Mesendoderm (in vitro differentiated cells): ENCODE measurements around the gene SIVA1.

ENCODE experiments used
- DNase-seq: peaks from one replicate; pipeline ENCODE4 v3.0.0; 2013
- H2AK5ac ChIP-seq: 2 replicates; pipeline ENCODE4 v1.6.1; 2013; ENCODE audit warnings: low read length, inconsistent platforms
- H2BK120ac ChIP-seq: 2 replicates; pipeline ENCODE4 v1.6.1; 2013; ENCODE audit warnings: low read depth, mild to moderate bottlenecking, low read length, moderate library complexity, mixed read lengths
- H2BK15ac ChIP-seq: replicated peaks from 2 replicates; pipeline ENCODE4 v1.6.1; 2013; ENCODE audit warnings: low read depth, mild to moderate bottlenecking, moderate library complexity
- H2BK5ac ChIP-seq: 2 replicates; pipeline ENCODE4 v1.6.1; 2013; ENCODE audit warnings: low read length, inconsistent platforms
- H3K18ac ChIP-seq: 2 replicates; pipeline ENCODE4 v1.6.1; 2013; ENCODE audit warnings: mild to moderate bottlenecking, low read length, mixed read lengths
- H3K23ac ChIP-seq: one replicate; pipeline ENCODE4 v1.6.1; 2013; ENCODE audit warnings: low read length
- H3K27ac ChIP-seq: 2 replicates; pipeline ENCODE4 v1.5.1; 2013; ENCODE audit warnings: low read depth, mild to moderate bottlenecking, inconsistent platforms, low read length, moderate library complexity
- H3K27me3 ChIP-seq: 2 replicates; pipeline ENCODE4 v1.6.1; 2013; ENCODE audit warnings: low read length, control low read depth, mild to moderate bottlenecking, inconsistent platforms; ENCODE audit not compliant: insufficient read depth, poor library complexity
- H3K36me3 ChIP-seq: 2 replicates; pipeline ENCODE4 v1.6.1; 2013; ENCODE audit warnings: low read length, inconsistent platforms; ENCODE audit not compliant: control insufficient read depth, insufficient read depth
- H3K4ac ChIP-seq: one replicate; pipeline ENCODE4 v1.6.1; 2013; ENCODE audit warnings: low read depth, mild to moderate bottlenecking, low read length, moderate library complexity
- H3K4me1 ChIP-seq: 2 replicates; pipeline ENCODE4 v1.6.1; 2013; ENCODE audit warnings: low read depth, low read length, inconsistent platforms; ENCODE audit not compliant: control insufficient read depth
- H3K4me2 ChIP-seq: 2 replicates; pipeline ENCODE4 v1.6.1; 2013; ENCODE audit warnings: low read length
- H3K4me3 ChIP-seq: 2 replicates; pipeline ENCODE4 v1.5.1; 2013; ENCODE audit warnings: mild to moderate bottlenecking, low read length
- H3K56ac ChIP-seq: one replicate; pipeline ENCODE4 v1.6.1; 2013; ENCODE audit warnings: low read length
- H3K79me1 ChIP-seq: 2 replicates; pipeline ENCODE4 v1.6.1; 2013; ENCODE audit warnings: low read length, inconsistent platforms
- H3K79me2 ChIP-seq: 2 replicates; pipeline ENCODE4 v1.6.1; 2013; ENCODE audit warnings: mild to moderate bottlenecking, low read length; ENCODE audit not compliant: control insufficient read depth, insufficient read depth
- H3K9ac ChIP-seq: 2 replicates; pipeline ENCODE4 v1.6.1; 2013; ENCODE audit warnings: low read length, inconsistent platforms
- H4K5ac ChIP-seq: one replicate; pipeline ENCODE4 v1.6.1; 2013; ENCODE audit warnings: low read length
- H4K8ac ChIP-seq: one replicate; pipeline ENCODE4 v1.6.1; 2013; ENCODE audit warnings: low read depth, mild to moderate bottlenecking, control low read depth, low read length, moderate library complexity
- WGBS: extraction: QIAGEN DNeasy Blood & Tissue Kit; methylation state at CpG from one replicate; pipeline ENCODE4 v1.1.7; 2013; ENCODE audit warnings: low lambda C conversion rate, missing lambda C conversion rate; ENCODE audit not compliant: insufficient coverage; ENCODE audit errors: extremely low coverage; 5-methylcytosine and 5-hydroxymethylcytosine counted together

The SIVA1 gene

DNA sequence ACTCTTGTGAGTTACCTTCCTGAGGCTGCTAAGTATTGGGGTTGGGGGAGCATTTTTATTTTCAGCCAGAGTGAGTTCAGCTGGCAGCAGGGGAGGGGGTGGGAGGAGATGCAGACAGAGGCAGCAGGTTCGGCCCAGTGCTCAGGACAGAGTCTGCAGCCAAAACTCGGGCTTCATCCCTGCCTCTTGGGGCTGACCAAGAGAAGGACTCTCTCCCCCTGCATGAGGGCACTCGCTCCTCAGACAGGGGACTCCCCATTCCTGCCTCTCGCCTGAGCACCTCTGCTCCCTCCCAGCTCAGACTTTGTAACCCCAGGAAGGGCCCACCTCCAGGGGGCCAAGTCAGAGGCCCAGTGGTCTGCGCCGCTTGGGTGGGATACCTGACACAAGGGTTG lies 43.7 kb downstream of the SIVA1 start:
- H3K4me2 ChIP-seq, result no peak overlapping the region
- H4K5ac ChIP-seq, result no peak overlapping the region
- H3K4ac ChIP-seq, result no peak overlapping the region
- no peak overlapping the region for H3K27ac ChIP-seq
- no peak for DNase-seq
- H3K18ac ChIP-seq, result no peak overlapping the region
- H3K27me3 ChIP-seq, result peaks cover 7% of the 10 kb centered on the region
- H2BK120ac ChIP-seq, result no peak overlapping the region
- no CpG with 5 or more reads among the region's 6 CpGs for WGBS
- H2BK5ac ChIP-seq, result no peak overlapping the region
- H3K56ac ChIP-seq, result peak overlapping the region; percentile 17
- H3K4me3 ChIP-seq, result no peak overlapping the region
- H3K4me1 ChIP-seq, result peaks cover 9% of the 10 kb centered on the region
- H3K79me1 ChIP-seq, result peaks cover 17% of the 10 kb centered on the region
- no peak overlapping the region for H2AK5ac ChIP-seq
- H3K9ac ChIP-seq, result no peak overlapping the region
- H3K23ac ChIP-seq, result no peak overlapping the region
- H3K79me2 ChIP-seq, result peaks cover 6% of the 10 kb centered on the region
- H2BK15ac ChIP-seq, result no peak overlapping the region
- H3K36me3 ChIP-seq, result no peaks in the 10 kb centered on the region
- H4K8ac ChIP-seq, result no peak overlapping the region

DNA sequence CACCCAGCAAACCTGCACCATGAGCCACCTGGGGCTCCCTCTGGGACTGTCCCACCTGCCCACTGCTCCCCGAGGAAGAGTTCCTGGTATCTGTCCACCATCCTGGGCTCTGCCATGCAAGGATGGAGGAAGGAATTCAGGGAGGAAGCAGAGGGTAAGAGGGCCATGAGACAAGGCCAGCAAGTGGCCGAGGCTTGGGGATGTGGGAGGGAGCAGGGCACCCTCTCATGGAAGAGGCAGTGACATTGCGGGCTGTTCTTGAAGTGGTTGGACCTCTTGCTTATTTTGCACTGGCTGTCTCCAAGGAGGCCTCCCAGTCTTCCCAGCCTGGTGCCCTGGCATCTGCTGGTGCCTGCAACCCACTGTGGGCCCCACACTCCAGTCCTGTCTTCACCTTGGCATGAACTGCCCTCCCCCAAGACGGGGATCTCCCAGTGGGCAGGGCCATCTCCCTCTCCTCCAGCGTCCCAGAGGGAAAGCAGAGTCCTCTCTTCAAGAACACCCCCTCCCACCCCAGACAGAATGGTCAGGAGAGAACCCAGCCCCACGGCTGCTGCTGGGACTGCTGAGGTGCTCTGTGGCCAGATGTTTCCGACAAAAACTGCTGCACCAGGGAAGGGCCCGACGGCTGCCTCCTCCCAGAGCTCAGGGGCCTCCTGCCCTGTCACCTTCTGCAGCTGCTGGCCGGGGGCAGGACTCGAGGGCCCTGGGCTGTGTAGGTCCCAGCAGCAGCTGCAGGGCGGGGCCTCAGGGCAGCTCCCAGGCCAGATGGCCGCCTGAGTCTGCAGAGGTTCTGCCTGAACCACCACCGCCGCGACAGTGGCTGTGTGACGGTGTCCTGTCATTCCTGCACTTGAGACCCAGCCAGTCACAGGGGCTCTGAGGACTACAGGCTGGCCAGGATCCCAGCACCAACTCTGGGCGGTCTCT lies 44.4 kb downstream of the SIVA1 start:
- no peak overlapping the region for H2BK5ac ChIP-seq
- H3K23ac ChIP-seq, result no peak overlapping the region
- no peak overlapping the region for H3K4ac ChIP-seq
- H3K4me1 ChIP-seq, result peaks cover 9% of the 10 kb centered on the region
- H3K4me3 ChIP-seq, result no peak overlapping the region
- H2BK15ac ChIP-seq, result no peak overlapping the region
- H3K9ac ChIP-seq, result peak overlapping the region; percentile 26
- peak overlapping the region; percentile 54 for H3K56ac ChIP-seq
- peaks cover 12% of the 10 kb centered on the region for H3K79me1 ChIP-seq
- no peak overlapping the region for H2BK120ac ChIP-seq
- peaks cover 6% of the 10 kb centered on the region for H3K79me2 ChIP-seq
- no peak overlapping the region for H4K5ac ChIP-seq
- H4K8ac ChIP-seq, result no peak overlapping the region
- no peak overlapping the region for H2AK5ac ChIP-seq
- DNase-seq, result peak; percentile 63
- peak overlapping the region; percentile 7 for H3K4me2 ChIP-seq
- WGBS, result no CpG with 5 or more reads among the region's 18 CpGs
- peaks cover 7% of the 10 kb centered on the region for H3K27me3 ChIP-seq
- no peaks in the 10 kb centered on the region for H3K36me3 ChIP-seq
- H3K18ac ChIP-seq, result no peak overlapping the region
- H3K27ac ChIP-seq, result no peak overlapping the region

DNA sequence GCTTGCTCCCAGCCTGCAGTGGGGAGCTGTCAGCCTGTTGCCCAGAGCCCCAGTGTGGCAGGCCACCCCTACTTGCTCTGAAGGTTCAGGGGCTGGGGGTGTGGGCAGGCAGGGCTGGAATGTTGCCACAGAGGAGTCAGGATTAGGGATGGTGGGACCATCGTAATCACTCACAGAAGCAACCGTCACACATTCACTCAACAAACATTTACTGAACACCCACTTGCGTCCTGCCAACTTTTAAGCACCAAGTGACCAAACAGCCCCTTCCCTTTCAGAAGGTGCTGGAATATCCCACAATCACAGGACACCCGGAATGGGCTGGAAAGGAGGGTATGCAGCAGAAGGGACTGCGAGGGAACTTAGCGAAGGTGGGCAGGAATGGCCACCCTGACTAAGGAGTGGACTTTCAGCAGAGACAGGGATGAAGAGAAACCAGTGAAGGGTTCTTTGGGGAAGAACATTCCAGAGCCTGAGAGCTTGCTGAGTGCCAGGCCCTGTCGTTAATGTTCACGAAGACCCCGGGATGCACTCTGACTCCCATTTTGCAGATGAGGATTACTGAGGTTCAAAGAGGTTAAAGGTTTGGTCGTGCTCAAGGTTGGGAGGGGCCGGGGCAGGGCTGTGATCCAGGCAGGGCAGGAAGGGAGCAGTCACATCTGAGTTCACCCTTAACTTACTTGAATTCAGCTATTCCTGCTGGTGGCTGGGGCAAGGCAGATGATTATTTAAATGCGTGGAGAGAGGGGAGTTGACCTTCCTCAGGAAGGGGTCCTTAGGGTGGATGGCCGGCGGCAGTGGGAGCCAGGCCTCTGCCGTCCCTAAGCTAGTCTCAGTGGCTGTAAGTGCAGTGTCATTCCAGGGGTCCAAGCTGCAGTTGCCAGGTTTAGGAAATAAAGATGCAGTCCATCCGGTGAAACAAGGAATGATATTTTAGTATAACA lies 45.6 kb downstream of the SIVA1 start:
- Histone ChIP-seq H3K9ac (no peak overlapping the region), H4K8ac (no peak overlapping the region), H3K18ac (no peak overlapping the region), H3K4me3 (no peak overlapping the region), H2BK5ac (no peak overlapping the region), H3K79me2 (no peaks in the 10 kb centered on the region), H3K56ac (peak overlapping the region; percentile 58), H3K4me1 (peaks cover 7% of the 10 kb centered on the region), H3K27me3 (peaks cover 7% of the 10 kb centered on the region), H2BK15ac (no peak overlapping the region), H3K4ac (no peak overlapping the region), H3K27ac (no peak overlapping the region), H3K4me2 (no peak overlapping the region), H2BK120ac (no peak overlapping the region), H3K36me3 (no peaks in the 10 kb centered on the region), H3K23ac (no peak overlapping the region), H4K5ac (no peak overlapping the region), H3K79me1 (peaks cover 3% of the 10 kb centered on the region), H2AK5ac (no peak overlapping the region)
- no peak for DNase-seq
- no CpG with 5 or more reads among the region's 16 CpGs for WGBS

DNA sequence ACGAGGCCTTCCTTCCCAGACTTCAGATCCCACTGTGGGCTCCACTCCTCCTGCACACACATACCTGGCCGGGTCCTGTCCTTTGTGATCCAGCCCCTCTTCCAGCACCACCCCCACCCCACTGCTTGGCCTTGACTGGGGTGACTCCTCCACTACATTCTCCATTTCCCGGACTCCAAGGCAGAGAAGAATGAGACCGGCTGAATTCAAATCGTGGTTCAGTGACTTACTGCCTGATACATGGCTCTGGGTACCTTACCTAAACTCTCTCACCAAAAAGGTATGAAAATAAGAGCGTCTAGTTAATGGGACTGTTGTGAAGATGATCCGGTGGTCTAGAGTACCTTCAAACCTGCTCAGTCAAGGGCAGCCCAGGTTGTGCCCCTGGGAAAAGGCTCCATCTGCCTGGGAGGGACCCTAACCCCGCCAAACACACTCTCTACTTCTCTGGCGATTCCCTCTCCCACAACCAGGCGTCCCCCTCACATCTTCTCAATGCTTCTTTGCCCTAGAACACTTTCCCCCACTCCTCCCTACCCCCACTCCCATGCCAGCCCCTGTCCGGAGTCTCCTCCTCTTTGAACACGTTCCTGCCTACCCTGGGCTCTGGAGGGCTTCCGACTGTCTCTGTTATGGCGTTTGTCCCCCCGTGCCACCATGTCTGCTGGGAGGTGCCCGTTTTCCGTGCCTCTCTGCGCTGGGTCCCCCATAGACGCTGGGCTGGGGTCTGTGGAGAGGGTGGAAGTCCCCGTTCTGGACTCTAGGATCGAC lies 46.5 kb downstream of the SIVA1 start:
- H3K23ac ChIP-seq, result no peak overlapping the region
- H3K18ac ChIP-seq, result peak overlapping the region; percentile 18
- H3K36me3 ChIP-seq, result no peaks in the 10 kb centered on the region
- no peak overlapping the region for H3K27ac ChIP-seq
- H3K79me1 ChIP-seq, result no peaks in the 10 kb centered on the region
- H4K8ac ChIP-seq, result peak overlapping the region; percentile 68
- no peaks in the 10 kb centered on the region for H3K79me2 ChIP-seq
- H2AK5ac ChIP-seq, result no peak overlapping the region
- H3K4me2 ChIP-seq, result peak overlapping the region; percentile 39
- H3K9ac ChIP-seq, result peak overlapping the region; percentile 78
- H3K4ac ChIP-seq, result no peak overlapping the region
- peaks cover 7% of the 10 kb centered on the region for H3K27me3 ChIP-seq
- WGBS, result no CpG with 5 or more reads among the region's 21 CpGs
- H3K4me1 ChIP-seq, result peaks cover 4% of the 10 kb centered on the region
- H2BK120ac ChIP-seq, result no peak overlapping the region
- H3K56ac ChIP-seq, result peak overlapping the region; percentile 70
- H2BK15ac ChIP-seq, result no peak overlapping the region
- H3K4me3 ChIP-seq, result peak overlapping the region; percentile 55
- peak; percentile 84 for DNase-seq
- H2BK5ac ChIP-seq, result no peak overlapping the region
- no peak overlapping the region for H4K5ac ChIP-seq

DNA sequence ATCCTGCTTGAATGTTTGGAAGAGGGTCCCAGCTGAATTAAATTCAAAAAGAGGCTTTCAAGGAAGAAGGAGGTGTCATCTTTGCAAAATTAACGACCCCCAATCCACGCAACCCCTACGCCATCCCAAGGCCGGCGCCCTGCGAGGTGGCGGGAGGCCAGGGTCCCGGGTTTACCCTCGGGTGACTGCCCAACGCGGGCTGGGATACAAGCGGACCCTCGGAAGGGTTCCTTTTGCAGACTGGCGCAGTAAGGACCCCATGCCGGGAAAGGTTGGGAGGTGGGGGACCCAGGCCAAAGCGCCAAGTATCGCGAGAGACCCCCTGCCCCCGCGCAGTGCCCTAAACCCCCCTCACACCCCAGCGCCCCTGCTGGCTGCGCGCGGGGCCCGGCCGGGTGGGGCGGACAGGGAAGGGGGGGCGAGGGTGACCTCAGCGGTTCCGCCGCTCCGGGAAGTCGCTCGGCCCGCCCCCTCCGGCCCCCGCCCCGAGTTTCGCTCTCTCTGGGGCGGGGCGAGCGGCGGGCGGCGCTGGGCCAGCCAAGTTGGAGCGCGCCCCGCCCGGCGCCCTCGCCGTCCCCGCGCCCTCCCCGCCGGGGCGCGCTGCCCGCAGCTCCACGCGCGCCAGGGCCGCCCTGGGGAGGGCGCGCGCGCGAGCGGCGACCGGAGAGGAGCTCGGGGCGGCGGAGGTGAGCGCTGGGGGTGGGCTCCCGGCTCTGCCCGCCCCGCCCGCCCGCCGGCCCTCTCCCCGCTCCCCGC lies 47.2 kb downstream of the SIVA1 start:
- Histone ChIP-seq H4K8ac (peak overlapping the region; percentile 68), H2BK5ac (no peak overlapping the region), H3K4ac (no peak overlapping the region), H3K56ac (peak overlapping the region; percentile 70), H3K9ac (peak overlapping the region; percentile 78), H3K4me2 (peak overlapping the region; percentile 39), H2AK5ac (no peak overlapping the region), H3K27ac (no peak overlapping the region), H2BK120ac (no peak overlapping the region), H3K18ac (peak overlapping the region; percentile 18), H3K79me1 (no peaks in the 10 kb centered on the region), H4K5ac (no peak overlapping the region), H3K27me3 (peaks cover 7% of the 10 kb centered on the region), H3K79me2 (no peaks in the 10 kb centered on the region), H3K23ac (no peak overlapping the region), H3K36me3 (no peaks in the 10 kb centered on the region), H3K4me3 (peak overlapping the region; percentile 55), H2BK15ac (no peak overlapping the region), H3K4me1 (peaks cover 4% of the 10 kb centered on the region)
- DNase-seq, result peak; percentile 73
- no CpG with 5 or more reads among the region's 83 CpGs for WGBS
